ENCODE measurements around the gene OR6C3.
"Not testable (repeated sequence)": the region's sequence is repeated elsewhere in the genome, so short reads cannot be mapped to it uniquely, and the experiment has no call there.

OR6C3 gene

GRCh38 chr12:55314043-55314442 is 16.5 kb upstream of the OR6C3 start, which contains the start of gene OR6C1:
TSS of gene OR6C1 (plus strand) at chr12:55314343. CDS start at chr12:55320600, 6,257 bp downstream.
- H3K27ac ChIP-seq, result no peak within 1 kb of the TSS
- no peaks in the 10 kb centered on the region for H3K27me3 ChIP-seq (ENCODE audit: insufficient read depth, low read depth)
- H4K20me1 ChIP-seq (ENCODE audit: insufficient read depth), result no peaks in the 10 kb centered on the region
- no peak for TF ChIP-seq CTCF (conservative IDR thresholded peaks at IDR 0.05; ENCODE audit: low read depth, low read length)
- H3K79me2 ChIP-seq (ENCODE audit: insufficient read depth, low read depth), result no peaks in the 10 kb centered on the region
- no peak within 1 kb of the TSS for H2AFZ ChIP-seq (ENCODE audit: low read depth)
- H3K4me2 ChIP-seq, result no peak within 1 kb of the TSS
- no peak within 1 kb of the TSS for H3K9ac ChIP-seq
- H3K36me3 ChIP-seq (ENCODE audit: insufficient read depth), result no peaks in the 10 kb centered on the region
- no peak within 1 kb of the TSS for H3K4me3 ChIP-seq (IDR thresholded peaks at IDR 0.05; ENCODE audit: insufficient read depth, low read depth, low read length)
- H3K4me1 ChIP-seq (ENCODE audit: low read depth, poor library complexity, severe bottlenecking), result no peaks in the 10 kb centered on the region

- Histone ChIP-seq H4K20me1 (ENCODE audit: insufficient read depth) (no peaks in the 10 kb centered on the region), H3K4me3 (IDR thresholded peaks at IDR 0.05; ENCODE audit: insufficient read depth, low read depth, low read length) (no peak overlapping the region), H3K79me2 (ENCODE audit: insufficient read depth, low read depth) (no peaks in the 10 kb centered on the region), H3K27me3 (ENCODE audit: insufficient read depth, low read depth) (no peaks in the 10 kb centered on the region), H3K27ac (no peak overlapping the region), H2AFZ (ENCODE audit: low read depth) (no peak overlapping the region), H3K36me3 (ENCODE audit: insufficient read depth) (no peaks in the 10 kb centered on the region), H3K4me2 (no peak overlapping the region), H3K9ac (no peak overlapping the region), H3K4me1 (ENCODE audit: low read depth, poor library complexity, severe bottlenecking) (no peaks in the 10 kb centered on the region)
- no peak for TF ChIP-seq CTCF (conservative IDR thresholded peaks at IDR 0.05; ENCODE audit: low read depth, low read length)
Measured at GRCh38 chr12:55320201-55320600, 10.3 kb upstream of the OR6C3 start.

DNA sequence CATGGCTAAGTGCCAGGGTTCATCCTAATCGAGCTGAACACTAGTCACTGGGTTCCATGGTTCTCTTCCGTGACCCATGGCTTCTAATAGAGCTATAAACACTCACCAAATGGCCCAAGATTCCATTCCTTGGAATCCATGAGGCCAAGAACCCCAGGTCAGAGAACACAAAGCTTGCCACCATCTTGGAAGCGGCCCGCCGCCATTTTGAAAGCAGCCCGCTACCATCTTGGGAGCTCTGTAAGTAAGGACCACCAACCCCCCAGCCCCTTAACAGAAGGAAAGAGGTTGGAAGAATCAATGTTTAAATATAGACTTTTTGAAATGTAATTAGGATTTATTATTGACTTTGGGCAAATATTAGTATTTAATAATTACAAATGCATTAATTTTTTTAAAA is 4.7 kb upstream of the OR6C3 start:
- H3K4me3 ChIP-seq (IDR thresholded peaks at IDR 0.05; ENCODE audit: insufficient read depth, low read depth, low read length); H3K9ac ChIP-seq; H3K4me1 ChIP-seq (ENCODE audit: low read depth, poor library complexity, severe bottlenecking); H3K27me3 ChIP-seq (ENCODE audit: insufficient read depth, low read depth); H3K27ac ChIP-seq; H3K79me2 ChIP-seq (ENCODE audit: insufficient read depth, low read depth); H4K20me1 ChIP-seq (ENCODE audit: insufficient read depth); H3K4me2 ChIP-seq; H2AFZ ChIP-seq (ENCODE audit: low read depth); H3K36me3 ChIP-seq (ENCODE audit: insufficient read depth): not testable (repeated sequence)

DNA sequence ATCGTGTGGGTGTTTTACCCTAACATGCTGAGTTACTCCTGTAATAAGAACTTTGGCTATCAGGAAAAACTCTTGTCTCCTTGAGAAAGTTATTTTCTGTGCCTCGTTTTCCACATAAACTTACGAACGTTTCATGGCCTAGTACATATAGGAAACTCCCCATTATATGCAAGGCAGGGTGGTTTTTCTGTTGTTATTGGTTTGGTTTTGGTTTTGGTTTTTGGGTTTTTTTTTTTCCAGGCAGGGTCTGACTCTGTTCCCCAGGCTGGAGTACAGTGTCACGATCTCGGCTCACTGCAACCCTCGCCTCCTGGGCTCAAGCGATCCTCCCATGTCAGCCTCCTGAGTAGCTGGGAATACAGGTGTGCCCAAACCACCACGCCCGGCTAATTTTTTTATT is 5.5 kb downstream of the OR6C3 start:
- H3K79me2 ChIP-seq (ENCODE audit: insufficient read depth, low read depth), result no peaks in the 10 kb centered on the region
- H3K36me3 ChIP-seq (ENCODE audit: insufficient read depth), result no peaks in the 10 kb centered on the region
- no peak overlapping the region for H3K27ac ChIP-seq
- peak overlapping the region; percentile 4 for H3K4me2 ChIP-seq
- H3K9ac ChIP-seq, result peak overlapping the region; percentile 4; the same call in 1 of the 2 replicates
- no peak for TF ChIP-seq CTCF (conservative IDR thresholded peaks at IDR 0.05; ENCODE audit: low read depth, low read length)
- no peaks in the 10 kb centered on the region for H3K4me1 ChIP-seq (ENCODE audit: low read depth, poor library complexity, severe bottlenecking)
- H3K27me3 ChIP-seq (ENCODE audit: insufficient read depth, low read depth), result no peaks in the 10 kb centered on the region
- H4K20me1 ChIP-seq (ENCODE audit: insufficient read depth), result no peaks in the 10 kb centered on the region
- H2AFZ ChIP-seq (ENCODE audit: low read depth), result peak overlapping the region; percentile 4; the same call in 1 of the 2 replicates
- H3K4me3 ChIP-seq (IDR thresholded peaks at IDR 0.05; ENCODE audit: insufficient read depth, low read depth, low read length), result no peak overlapping the region

DNA sequence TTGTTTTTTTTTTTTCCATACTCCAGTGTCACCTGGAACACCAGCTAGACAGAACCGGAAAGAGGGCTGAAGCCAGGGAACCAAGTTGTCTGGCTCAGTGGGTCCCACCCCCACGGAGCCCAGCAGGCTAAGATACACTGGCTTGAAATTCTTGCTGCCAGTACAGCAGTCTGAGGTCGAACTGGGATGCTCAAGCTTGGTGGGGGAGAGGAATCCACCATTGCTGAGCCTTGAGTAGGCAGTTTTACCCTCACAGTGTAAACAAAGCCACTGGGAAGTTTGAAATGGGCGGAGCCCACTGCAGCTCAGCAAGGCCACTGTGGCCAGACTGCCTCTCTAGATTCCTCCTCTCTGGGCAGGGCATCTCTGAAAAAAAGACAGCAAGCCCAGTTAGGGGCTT is 24.8 kb downstream of the OR6C3 start:
- H2AFZ ChIP-seq (ENCODE audit: low read depth); H4K20me1 ChIP-seq (ENCODE audit: insufficient read depth); H3K4me1 ChIP-seq (ENCODE audit: low read depth, poor library complexity, severe bottlenecking); H3K36me3 ChIP-seq (ENCODE audit: insufficient read depth); H3K4me3 ChIP-seq (IDR thresholded peaks at IDR 0.05; ENCODE audit: insufficient read depth, low read depth, low read length); H3K4me2 ChIP-seq; H3K79me2 ChIP-seq (ENCODE audit: insufficient read depth, low read depth); H3K9ac ChIP-seq; H3K27me3 ChIP-seq (ENCODE audit: insufficient read depth, low read depth); H3K27ac ChIP-seq: not testable (repeated sequence)
